Measurements from ENCODE around the gene NRG3. TPM values are rescaled to one million over a fixed set of nuclear protein-coding genes. Genes with fewer than 3 reads are reported as not detected.

NRG3 gene
- total RNA-seq, 1 experiment from 2014 or later = not detected

- Histone ChIP-seq H3K27me3 (ENCODE audit: insufficient read depth, low read length) (no peaks in the 10 kb centered on the region), H3K9ac (ENCODE audit: low read length) (no peak overlapping the region), H3K27ac (ENCODE audit: low read depth, low read length) (no peak overlapping the region), H3K79me2 (ENCODE audit: insufficient read depth, low read length) (no peaks in the 10 kb centered on the region), H3K4me3 (replicated peaks in 1 of 2; ENCODE audit: low read depth in 1 of 2, low read length in 2 of 2) (no peak overlapping the region), H2AFZ (ENCODE audit: low read depth, low read length, poor library complexity, severe bottlenecking) (no peak overlapping the region), H4K20me1 (ENCODE audit: insufficient read depth) (no peaks in the 10 kb centered on the region), H3K4me2 (ENCODE audit: low read length) (no peak overlapping the region), H3K9me2 (ENCODE audit: insufficient read depth) (no peaks in the 10 kb centered on the region), H3K36me3 (ENCODE audit: control insufficient read depth in 1 of 2, insufficient read depth in 2 of 2, low read length in 2 of 2) (no peaks in the 10 kb centered on the region), H3K9me3 (ENCODE audit: control insufficient read depth in 1 of 2, insufficient read depth in 1 of 2, low read depth in 1 of 2, low read length in 2 of 2) (peaks cover 0 to 19% of the 10 kb centered on the region in 2 experiments; a peak in 2 of 4 replicates), H3K4me1 (ENCODE audit: control insufficient read depth in 1 of 2, insufficient read depth in 2 of 2, low read length in 2 of 2) (no peaks in the 10 kb centered on the region)
- ATAC-seq (no peak), DNase-seq (ENCODE audit: low read depth, low spot score) (no peak)
- ChIA-PET CTCF (no interaction called here), POLR2A (no interaction called here), RAD21 (ENCODE audit: low non-redundant PET in 1 of 2, low total read pairs in 2 of 2, uncharacterized antibody in 2 of 2, unreplicated experiment in 2 of 2) (no interaction called here)
- TF ChIP-seq EZH2 (IDR thresholded peaks at IDR 0.05) = no peak
- no peak for TF ChIP-seq CEBPB (IDR thresholded peaks at IDR 0.05; ENCODE audit: low read depth)
- TF ChIP-seq POLR2A (IDR thresholded peaks at IDR 0.05; ENCODE audit: borderline replicate concordance, extremely low read depth, insufficient read depth, insufficient read length) = no peak
- TF ChIP-seq YY1 (IDR thresholded peaks at IDR 0.05; ENCODE audit: extremely low read depth, insufficient replicate concordance, low read depth, low read length) = no peak
- no peak for TF ChIP-seq SRF (IDR thresholded peaks at IDR 0.05; ENCODE audit: low read depth)
- TF ChIP-seq ATF3 (IDR thresholded peaks at IDR 0.05) = no peak
- TF ChIP-seq TCF7L2 (IDR thresholded peaks at IDR 0.05; ENCODE audit: borderline replicate concordance, extremely low read depth, insufficient read depth, insufficient read length) = no peak
- BruUV-seq (replicated peaks) = no TSS peak
- intact Hi-C loops (cut with micrococcal nuclease) = no loop called here
Observed at GRCh38 chr10:81873231-81873931, 1.6 kb upstream of the NRG3 start.

GRCh38 chr10:81873932-81874816 lies 820 bp upstream of the NRG3 start:
- no peaks in the 10 kb centered on the region for H3K4me1 ChIP-seq (ENCODE audit: control insufficient read depth in 1 of 2, insufficient read depth in 2 of 2, low read length in 2 of 2)
- TF ChIP-seq ZFX (IDR thresholded peaks at IDR 0.05) = no peak
- no peak for TF ChIP-seq EZH2 (IDR thresholded peaks at IDR 0.05)
- TF ChIP-seq ELF1 (IDR thresholded peaks at IDR 0.05; ENCODE audit: borderline replicate concordance, low read depth) = no peak
- no peak for TF ChIP-seq ATF3 (IDR thresholded peaks at IDR 0.05)
- TF ChIP-seq FOSL1 (IDR thresholded peaks at IDR 0.05; ENCODE audit: low read depth) = no peak
- no peak for TF ChIP-seq REST (IDR thresholded peaks at IDR 0.05; ENCODE audit: low read depth)
- H3K79me2 ChIP-seq (ENCODE audit: insufficient read depth, low read length) = no peaks in the 10 kb centered on the region
- H3K36me3 ChIP-seq (ENCODE audit: control insufficient read depth in 1 of 2, insufficient read depth in 2 of 2, low read length in 2 of 2) = no peaks in the 10 kb centered on the region
- no peaks in the 10 kb centered on the region for H3K27me3 ChIP-seq (ENCODE audit: insufficient read depth, low read length)
- ChIA-PET RAD21 (ENCODE audit: low non-redundant PET in 1 of 2, low total read pairs in 2 of 2, uncharacterized antibody in 2 of 2, unreplicated experiment in 2 of 2) (no interaction called here), CTCF (no interaction called here), POLR2A (no interaction called here)
- H4K20me1 ChIP-seq (ENCODE audit: insufficient read depth) = no peaks in the 10 kb centered on the region
- no peak overlapping the region for H3K9ac ChIP-seq (ENCODE audit: low read length)
- H3K4me2 ChIP-seq (ENCODE audit: low read length) = no peak overlapping the region
- intact Hi-C loops (cut with micrococcal nuclease) = no loop called here
- no peak overlapping the region for H3K27ac ChIP-seq (ENCODE audit: low read depth, low read length)
- no peaks in the 10 kb centered on the region for H3K9me2 ChIP-seq (ENCODE audit: insufficient read depth)
- DNase-seq (ENCODE audit: low read depth, low spot score) (no peak), ATAC-seq (no peak)
- BruUV-seq (replicated peaks) = no TSS peak
- no peak overlapping the region for H3K4me3 ChIP-seq (replicated peaks in 1 of 2; ENCODE audit: low read depth in 1 of 2, low read length in 2 of 2)
- H3K9me3 ChIP-seq (ENCODE audit: control insufficient read depth in 1 of 2, insufficient read depth in 1 of 2, low read depth in 1 of 2, low read length in 2 of 2) = peaks cover 0 to 19% of the 10 kb centered on the region in 2 experiments; a peak in 2 of 4 replicates
- no peak overlapping the region for H2AFZ ChIP-seq (ENCODE audit: low read depth, low read length, poor library complexity, severe bottlenecking)
